Calu3 (cell line): ENCODE measurements around the gene KCND3. TPM values are rescaled to one million over a fixed set of nuclear protein-coding genes. Genes with fewer than 3 reads are reported as not detected.

ENCODE experiments used
- BruUV-seq: library from RNA; stranded (reverse); fragments of 400-500 nt; replicated peaks from 2 replicates; lab custom pipeline; 2021; lab: Mats Ljungman, UMichigan
- CTCF ChIA-PET: fragments of 300-600 bp; sonication (Branson Sonifier 250); formaldehyde crosslinking; loops from one replicate; lab custom pipeline; 2022; ENCODE audit warnings: antibody characterized with exemption; lab: Charles Lee
- DNase-seq: peaks from one replicate; pipeline ENCODE4 v3.0.0; 2022
- H3K27ac Mint-ChIP-seq: one replicate; pipeline ENCODE4 v1.8.0; 2022; ENCODE audit warnings: mixed read lengths; ENCODE audit not compliant: unreplicated experiment
- H3K27me3 Mint-ChIP-seq: one replicate; pipeline ENCODE4 v1.8.0; 2022; ENCODE audit warnings: mixed read lengths; ENCODE audit not compliant: unreplicated experiment
- H3K36me3 Mint-ChIP-seq: one replicate; pipeline ENCODE4 v1.8.0; 2022; ENCODE audit warnings: mild to moderate bottlenecking, moderate library complexity, mixed read lengths; ENCODE audit not compliant: insufficient read depth, unreplicated experiment
- H3K4me1 Mint-ChIP-seq: one replicate; pipeline ENCODE4 v1.8.0; 2022; ENCODE audit warnings: mild to moderate bottlenecking, low read depth, mixed read lengths; ENCODE audit not compliant: unreplicated experiment
- H3K4me3 Mint-ChIP-seq: one replicate; pipeline ENCODE4 v1.8.0; 2022; ENCODE audit warnings: mild to moderate bottlenecking, low read depth, moderate library complexity, mixed read lengths; ENCODE audit not compliant: unreplicated experiment
- H3K9me3 Mint-ChIP-seq: one replicate; pipeline ENCODE4 v1.8.0; 2022; ENCODE audit warnings: low read depth, mixed read lengths; ENCODE audit not compliant: unreplicated experiment
- intact Hi-C: fragments of 100-400 bp; cut with micrococcal nuclease; formaldehyde crosslinking; loops from one replicate; pipeline ENCODE4 v1.10.0; 2022; ENCODE audit not compliant: unreplicated experiment
- total RNA-seq: library from RNA; stranded (reverse); gene quantifications from 2 replicates; pipeline ENCODE4 v1.2.3, GENCODE V29; 2022
- TF ChIP-seq, protein P1 (sequence below): fragments of 200-600 bp; IDR thresholded peaks from one replicate; pipeline ENCODE4 v1.8.0; 2022; ENCODE audit warnings: antibody characterized with exemption; ENCODE audit not compliant: unreplicated experiment

KCND3 gene
- total RNA-seq, 1 experiment from 2014 or later, result 0.07 TPM

DNA sequence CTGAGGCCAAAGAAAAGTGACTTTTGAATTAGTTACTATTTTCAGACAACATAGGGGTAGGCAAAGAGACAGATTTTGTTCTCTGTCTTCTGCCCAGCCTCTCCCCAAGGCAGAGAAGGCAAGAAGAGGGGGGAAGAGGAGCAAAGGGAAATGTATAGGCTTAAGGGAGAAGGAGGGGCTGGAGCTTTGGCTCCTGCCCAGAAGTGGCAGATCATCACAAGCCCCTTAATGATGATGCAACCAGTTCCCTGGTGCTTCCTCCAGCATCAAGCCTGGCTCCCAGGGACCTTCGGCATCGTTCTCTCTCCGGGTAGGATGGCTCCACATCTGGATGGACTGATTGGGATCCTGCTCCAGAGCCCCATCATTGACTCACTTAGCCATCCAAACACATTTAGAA is 112.8 kb downstream of the KCND3 start:
- BruUV-seq, result no TSS peak
- Mint-ChIP-seq H3K27ac (no peak overlapping the region), H3K36me3 (no peaks in the 10 kb centered on the region), H3K4me1 (no peaks in the 10 kb centered on the region), H3K4me3 (no peak overlapping the region), H3K9me3 (no peaks in the 10 kb centered on the region), H3K27me3 (peaks cover 8% of the 10 kb centered on the region)
- TF ChIP-seq, protein P1, sequence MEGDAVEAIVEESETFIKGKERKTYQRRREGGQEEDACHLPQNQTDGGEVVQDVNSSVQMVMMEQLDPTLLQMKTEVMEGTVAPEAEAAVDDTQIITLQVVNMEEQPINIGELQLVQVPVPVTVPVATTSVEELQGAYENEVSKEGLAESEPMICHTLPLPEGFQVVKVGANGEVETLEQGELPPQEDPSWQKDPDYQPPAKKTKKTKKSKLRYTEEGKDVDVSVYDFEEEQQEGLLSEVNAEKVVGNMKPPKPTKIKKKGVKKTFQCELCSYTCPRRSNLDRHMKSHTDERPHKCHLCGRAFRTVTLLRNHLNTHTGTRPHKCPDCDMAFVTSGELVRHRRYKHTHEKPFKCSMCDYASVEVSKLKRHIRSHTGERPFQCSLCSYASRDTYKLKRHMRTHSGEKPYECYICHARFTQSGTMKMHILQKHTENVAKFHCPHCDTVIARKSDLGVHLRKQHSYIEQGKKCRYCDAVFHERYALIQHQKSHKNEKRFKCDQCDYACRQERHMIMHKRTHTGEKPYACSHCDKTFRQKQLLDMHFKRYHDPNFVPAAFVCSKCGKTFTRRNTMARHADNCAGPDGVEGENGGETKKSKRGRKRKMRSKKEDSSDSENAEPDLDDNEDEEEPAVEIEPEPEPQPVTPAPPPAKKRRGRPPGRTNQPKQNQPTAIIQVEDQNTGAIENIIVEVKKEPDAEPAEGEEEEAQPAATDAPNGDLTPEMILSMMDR, result no peak
- intact Hi-C loops, result no loop called here
- CTCF ChIA-PET, result no interaction called here
- DNase-seq, result no peak

DNA sequence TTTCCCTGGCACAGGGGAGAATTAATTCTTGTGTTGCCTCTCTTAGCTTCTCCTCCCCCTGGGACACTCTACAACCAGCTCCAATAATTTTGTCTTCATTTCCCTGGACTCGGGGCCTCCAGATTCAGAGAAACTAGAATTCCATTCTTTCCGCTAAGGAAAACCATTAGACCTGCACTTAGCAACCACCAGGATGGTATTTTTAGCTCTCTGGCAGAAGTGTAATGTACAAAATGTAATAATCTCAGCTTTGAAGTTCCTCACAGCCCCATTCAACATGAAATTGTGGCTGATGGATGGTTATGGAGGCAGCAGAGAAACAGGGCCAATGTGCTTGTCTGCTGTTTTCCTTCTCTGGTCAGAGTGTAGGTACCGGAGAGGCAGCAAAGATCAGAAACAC is 113.8 kb downstream of the KCND3 start:
- TF ChIP-seq, protein P1, result no peak
- Mint-ChIP-seq H3K4me1 (no peaks in the 10 kb centered on the region), H3K27ac (no peak overlapping the region), H3K27me3 (peaks cover 8% of the 10 kb centered on the region), H3K4me3 (no peak overlapping the region), H3K36me3 (no peaks in the 10 kb centered on the region), H3K9me3 (no peaks in the 10 kb centered on the region)
- CTCF ChIA-PET, result interaction anchor here (0.6 kb wide), 1 partner anchor 1073 kb away, joined by 3 read pairs; no protein-coding TSS in a partner anchor
- no peak for DNase-seq
- intact Hi-C loops, result no loop called here
- no TSS peak for BruUV-seq

DNA sequence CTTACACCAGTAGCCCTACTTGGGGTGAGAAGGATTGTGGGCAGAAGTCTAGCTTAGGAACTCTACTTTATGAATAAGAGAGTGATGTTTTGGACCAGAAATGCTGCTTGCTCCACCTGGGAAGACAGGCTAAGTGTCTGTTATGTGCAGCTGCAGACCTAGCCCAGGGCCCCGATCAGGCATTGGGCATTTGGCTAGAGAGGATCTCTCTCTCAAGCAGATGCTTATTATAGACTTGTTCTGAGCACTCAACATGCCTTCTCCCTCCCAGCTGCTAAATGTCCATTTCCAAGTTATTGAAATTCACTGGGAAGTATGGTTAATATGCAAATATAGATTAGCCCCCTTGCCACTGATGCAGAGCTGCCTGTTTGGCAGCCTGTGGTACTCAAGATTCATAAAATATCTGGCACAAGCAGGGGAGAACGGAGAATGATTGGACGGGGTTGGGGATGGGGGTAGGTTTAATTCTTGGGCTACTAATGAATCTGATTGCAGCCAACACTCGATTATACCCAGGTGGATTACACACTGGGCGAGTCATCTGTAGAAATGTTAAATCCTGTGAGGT is 115.9 kb downstream of the KCND3 start:
- CTCF ChIA-PET, result no interaction called here
- intact Hi-C loops, result no loop called here
- Mint-ChIP-seq H3K9me3 (no peaks in the 10 kb centered on the region), H3K27ac (no peak overlapping the region), H3K4me3 (no peak overlapping the region), H3K4me1 (no peaks in the 10 kb centered on the region), H3K36me3 (no peaks in the 10 kb centered on the region), H3K27me3 (peaks cover 8% of the 10 kb centered on the region)
- BruUV-seq, result no TSS peak
- no peak for DNase-seq
- TF ChIP-seq, protein P1, result no peak

DNA sequence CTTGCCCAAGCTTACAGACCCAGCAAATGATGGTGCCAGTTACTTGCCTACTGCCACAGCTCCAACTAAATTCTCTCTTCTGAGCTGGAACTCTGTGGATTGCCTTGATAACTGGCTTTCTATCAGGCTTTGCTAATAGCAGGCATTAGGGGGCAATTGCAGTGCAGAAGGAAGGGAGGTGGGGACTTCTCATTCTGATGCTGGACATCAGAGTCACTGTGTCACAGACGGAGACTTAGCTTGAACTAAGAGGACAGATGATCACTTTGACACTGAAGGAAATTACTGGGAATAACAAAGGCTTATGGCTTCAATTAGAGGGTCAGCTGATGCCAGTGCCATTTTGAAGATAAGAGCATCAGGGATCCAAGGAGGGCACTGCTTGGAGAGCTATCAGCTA is 119.3 kb downstream of the KCND3 start:
- Mint-ChIP-seq H3K9me3 (no peaks in the 10 kb centered on the region), H3K27me3 (peaks cover 9% of the 10 kb centered on the region), H3K4me3 (no peak overlapping the region), H3K4me1 (no peaks in the 10 kb centered on the region), H3K36me3 (no peaks in the 10 kb centered on the region), H3K27ac (no peak overlapping the region)
- intact Hi-C loops, result no loop called here
- BruUV-seq, result no TSS peak
- TF ChIP-seq, protein P1, result no peak
- CTCF ChIA-PET, result no interaction called here
- DNase-seq, result no peak
